ENCODE measurements around the gene THAP3.

DNA sequence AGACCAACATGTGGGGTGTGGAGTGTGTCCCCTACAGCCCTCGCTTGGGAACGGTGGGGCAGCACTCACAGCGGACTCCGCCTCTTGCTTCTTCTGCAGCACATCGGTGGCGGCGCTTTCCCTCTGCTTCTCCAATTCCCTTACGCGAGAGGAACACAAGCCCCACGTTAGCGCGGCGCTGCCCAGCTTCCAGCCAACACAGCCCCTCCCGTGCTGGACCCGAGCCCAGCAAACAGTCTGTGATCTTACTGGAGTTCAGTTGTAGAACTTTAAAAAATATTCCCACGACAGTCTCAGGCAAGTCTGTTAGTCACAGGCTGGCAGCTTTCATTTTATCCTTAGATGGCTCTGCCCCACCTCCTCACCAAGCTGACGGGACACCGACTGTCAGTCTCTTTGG lies 13.6 kb downstream of the THAP3 start:
- TF ChIP-seq, protein P1, sequence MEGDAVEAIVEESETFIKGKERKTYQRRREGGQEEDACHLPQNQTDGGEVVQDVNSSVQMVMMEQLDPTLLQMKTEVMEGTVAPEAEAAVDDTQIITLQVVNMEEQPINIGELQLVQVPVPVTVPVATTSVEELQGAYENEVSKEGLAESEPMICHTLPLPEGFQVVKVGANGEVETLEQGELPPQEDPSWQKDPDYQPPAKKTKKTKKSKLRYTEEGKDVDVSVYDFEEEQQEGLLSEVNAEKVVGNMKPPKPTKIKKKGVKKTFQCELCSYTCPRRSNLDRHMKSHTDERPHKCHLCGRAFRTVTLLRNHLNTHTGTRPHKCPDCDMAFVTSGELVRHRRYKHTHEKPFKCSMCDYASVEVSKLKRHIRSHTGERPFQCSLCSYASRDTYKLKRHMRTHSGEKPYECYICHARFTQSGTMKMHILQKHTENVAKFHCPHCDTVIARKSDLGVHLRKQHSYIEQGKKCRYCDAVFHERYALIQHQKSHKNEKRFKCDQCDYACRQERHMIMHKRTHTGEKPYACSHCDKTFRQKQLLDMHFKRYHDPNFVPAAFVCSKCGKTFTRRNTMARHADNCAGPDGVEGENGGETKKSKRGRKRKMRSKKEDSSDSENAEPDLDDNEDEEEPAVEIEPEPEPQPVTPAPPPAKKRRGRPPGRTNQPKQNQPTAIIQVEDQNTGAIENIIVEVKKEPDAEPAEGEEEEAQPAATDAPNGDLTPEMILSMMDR (IDR thresholded peaks at IDR 0.05) = no peak
- no peak for TF ChIP-seq POLR2A (IDR thresholded peaks at IDR 0.05)

Measured in lower leg skin (tissue), 3 donors.